HuH-7 (cell line): ENCODE measurements around the gene FBXL13.
A peak's percentile ranks its signal among the peaks of the same experiment; 100 is the strongest.
"Not testable (repeated sequence)": the region's sequence is repeated elsewhere in the genome, so short reads cannot be mapped to it uniquely, and the experiment has no call there.

Experiments
- DNase-seq: peaks from one replicate; pipeline ENCODE4 v3.0.0; 2011; ENCODE audit warnings: low spot score

FBXL13 gene

GRCh38 chr7:103023578-103023977 is 51.0 kb downstream of the FBXL13 start:
- not testable (repeated sequence) for DNase-seq

- DNase-seq = not testable (repeated sequence)
These were observed 53.1 kb downstream of the FBXL13 start for GRCh38 chr7:103021490-103021889.

- DNase-seq = not testable (repeated sequence)
These were observed 53.7 kb downstream of the FBXL13 start for GRCh38 chr7:103020876-103021275.

- not testable (repeated sequence) for DNase-seq
These were observed 56.3 kb downstream of the FBXL13 start for GRCh38 chr7:103018295-103018694.

GRCh38 chr7:103011650-103012049 is 62.9 kb downstream of the FBXL13 start:
- no peak for DNase-seq

- no peak for DNase-seq
These were observed 64.4 kb downstream of the FBXL13 start for GRCh38 chr7:103010211-103010610.

GRCh38 chr7:103009466-103010185 is 65.0 kb downstream of the FBXL13 start:
- no peak for DNase-seq

GRCh38 chr7:103003004-103003403 is 71.6 kb downstream of the FBXL13 start:
- DNase-seq = no peak

- DNase-seq = no peak
These were observed 73.4 kb downstream of the FBXL13 start for GRCh38 chr7:103001210-103001609.

GRCh38 chr7:102996957-102997356 is 77.6 kb downstream of the FBXL13 start:
- no peak for DNase-seq

- not testable (repeated sequence) for DNase-seq
These were observed 79.0 kb downstream of the FBXL13 start for GRCh38 chr7:102995609-102996008.

GRCh38 chr7:102994567-102994966 is 80.0 kb downstream of the FBXL13 start:
- no peak for DNase-seq

GRCh38 chr7:102993718-102994029 is 80.9 kb downstream of the FBXL13 start:
- no peak for DNase-seq

- peak; percentile 17 for DNase-seq
These were observed 81.5 kb downstream of the FBXL13 start for GRCh38 chr7:102992938-102993717.

- DNase-seq = no peak
These were observed 82.1 kb downstream of the FBXL13 start for GRCh38 chr7:102992509-102992937.

GRCh38 chr7:102991540-102992214 is 82.9 kb downstream of the FBXL13 start:
- no peak for DNase-seq

- no peak for DNase-seq
These were observed 83.5 kb downstream of the FBXL13 start for GRCh38 chr7:102991077-102991539.

- no peak for DNase-seq
These were observed 84.0 kb downstream of the FBXL13 start for GRCh38 chr7:102990642-102991041.

GRCh38 chr7:102988631-102989560 is 85.7 kb downstream of the FBXL13 start:
- DNase-seq = no peak

GRCh38 chr7:102988088-102988487 is 86.5 kb downstream of the FBXL13 start:
- DNase-seq = no peak

GRCh38 chr7:102985176-102985783 is 89.3 kb downstream of the FBXL13 start:
- no peak for DNase-seq
